ENCODE measurements around the gene ALG1L2. TPM values are rescaled to one million over a fixed set of nuclear protein-coding genes. Genes with fewer than 3 reads are reported as not detected.
"Not testable (repeated sequence)": the region's sequence is repeated elsewhere in the genome, so short reads cannot be mapped to it uniquely, and the experiment has no call there.

The ALG1L2 gene
- total and polyA plus RNA-seq, 2 of the 8 experiments (the other 6 are each of a cell fraction or from before 2014, with no cell fraction given): 0.15 to 1.7 TPM

- not testable (repeated sequence) for H4K8ac ChIP-seq (ENCODE audit: extremely low read depth, insufficient read depth, low read length); H4K5ac ChIP-seq (ENCODE audit: insufficient read length, low read depth, low read length); H3K79me1 ChIP-seq (ENCODE audit: low read depth, low read length); H2BK20ac ChIP-seq (ENCODE audit: low read length); FAIRE-seq; H4K91ac ChIP-seq (replicated peaks; ENCODE audit: insufficient read length, low read length); H3K9ac ChIP-seq (replicated peaks in 1 of 4; ENCODE audit: extremely low read depth in 1 of 4, low read depth in 3 of 4, low read length in 3 of 4); H3K27me3 ChIP-seq (replicated peaks in 1 of 4; ENCODE audit: control insufficient read depth in 3 of 4, extremely low read depth in 1 of 4, insufficient read depth in 3 of 4, low read length in 3 of 4); H3K23ac ChIP-seq (ENCODE audit: insufficient read length); H2BK12ac ChIP-seq (ENCODE audit: low read depth, low read length); H3K18ac ChIP-seq (ENCODE audit: extremely low read depth, low read length); DNase-seq (ENCODE audit: low read depth in 1 of 2, low spot score in 2 of 2); H3K36me3 ChIP-seq (ENCODE audit: control insufficient read depth in 2 of 4, insufficient read depth in 4 of 4, low read length in 3 of 4); H3K4ac ChIP-seq (replicated peaks; ENCODE audit: insufficient read length, low read depth, low read length); H2BK5ac ChIP-seq (ENCODE audit: low read depth, low read length); H2AK5ac ChIP-seq (ENCODE audit: low read depth, low read length); H3K27ac ChIP-seq (ENCODE audit: low read depth, low read length); H2BK120ac ChIP-seq (replicated peaks; ENCODE audit: low read depth, low read length); H2AFZ ChIP-seq (ENCODE audit: low read length); H4K20me1 ChIP-seq (replicated peaks in 1 of 2; ENCODE audit: control insufficient read depth in 1 of 2, insufficient read depth in 2 of 2, low read length in 2 of 2); H3K4me2 ChIP-seq (ENCODE audit: insufficient read depth in 1 of 2, low read depth in 2 of 2, low read length in 2 of 2); H3K14ac ChIP-seq (ENCODE audit: insufficient read length); H3K56ac ChIP-seq (replicated peaks; ENCODE audit: insufficient read length, low read depth, low read length); H3K79me2 ChIP-seq (ENCODE audit: control insufficient read depth in 1 of 2, insufficient read depth in 2 of 2, low read length in 2 of 2); H2BK15ac ChIP-seq (ENCODE audit: low read length); H3K4me3 ChIP-seq (ENCODE audit: extremely low read depth in 1 of 4, insufficient read depth in 2 of 4, low read depth in 3 of 4, low read length in 4 of 4); H3K9me3 ChIP-seq (ENCODE audit: insufficient read depth in 2 of 2, low read depth in 1 of 2, low read length in 1 of 2); H3K23me2 ChIP-seq (ENCODE audit: low read depth, low read length)
- CTCF ChIA-PET (ENCODE audit: partially characterized antibody): interaction anchor here (0.7 to 12.9 kb wide), 10 partner anchors 8 to 156 kb away, joined by 3 to 165 read pairs (median 4); no protein-coding TSS in a partner anchor
- WGBS, 2 experiments (ENCODE audit: extremely low coverage in 1 of 2, insufficient coverage in 1 of 2, insufficient read length in 1 of 2, insufficient replicate concordance in 2 of 2, low coverage in 1 of 2, low lambda C conversion rate in 2 of 2, missing lambda C conversion rate in 1 of 2): 69% methylated on average over 14 of the region's 16 CpGs; no CpG with 5 or more reads in 1 of the 2 experiments
- peaks cover 0 to 13% (median 4%) of the 10 kb centered on the region in 4 experiments; a peak in 3 of 7 replicates for H3K4me1 ChIP-seq (replicated peaks in 1 of 4; ENCODE audit: control insufficient read depth in 3 of 4, insufficient read depth in 4 of 4, low read length in 3 of 4)
- TF ChIP-seq RAD21 (IDR thresholded peaks at IDR 0.05 in 1 of 2, conservative IDR thresholded peaks at IDR 0.05 in 1 of 2; ENCODE audit: low read depth in 2 of 2, low read length in 2 of 2): peak; percentile 17 to 27
- peak in 2 of 3 experiments; percentile 32 to 43; a peak in 3 of 4 replicates for TF ChIP-seq CTCF (IDR thresholded peaks at IDR 0.05; ENCODE audit: control extremely low read depth in 1 of 3, insufficient read depth in 1 of 3, low read depth in 1 of 3, low read length in 3 of 3)
- POLR2A ChIA-PET (ENCODE audit: partially characterized antibody): interaction anchor here (1.8 kb wide), 1 partner anchor 156 kb away, joined by 4 read pairs; no protein-coding TSS in a partner anchor
These were observed 16.3 kb downstream of the ALG1L2 start for GRCh38 chr3:130097690-130098638.
